Measurements from ENCODE around the gene ANKRD53.

- TF ChIP-seq CTCF (conservative IDR thresholded peaks at IDR 0.05; ENCODE audit: low read length) (no peak), EZH2phosphoT487 (IDR thresholded peaks at IDR 0.05; ENCODE audit: borderline replicate concordance) (no peak)
Measured at GRCh38 chr2:71001981-71002570, 23.6 kb downstream of the ANKRD53 start.

Data from Loucy (cell line).